Mesenchymal stem cell (in vitro differentiated cells and primary cell): ENCODE measurements around the gene APBA1.

Experiments used
- DNase-seq: peaks from one replicate; pipeline ENCODE4 v3.0.0-alpha.2; 2013
- H2AFZ ChIP-seq: one replicate; pipeline ENCODE4 v1.6.1; 2013; ENCODE audit warnings: low read depth, mild to moderate bottlenecking, control low read depth, inconsistent platforms, low read length, moderate library complexity
- H2AK5ac ChIP-seq: 2 replicates; pipeline ENCODE4 v1.6.1; 2013; ENCODE audit warnings: low read length, moderate library complexity, mild to moderate bottlenecking, inconsistent platforms; ENCODE audit not compliant: severe bottlenecking
- H2BK120ac ChIP-seq: one replicate; pipeline ENCODE4 v1.6.1; 2013; ENCODE audit warnings: low read depth, mild to moderate bottlenecking, inconsistent platforms, low read length, moderate library complexity
- H2BK12ac ChIP-seq, 2 experiments: one replicate each; pipeline ENCODE4 v1.6.1; 2013; ENCODE audit warnings: inconsistent platforms in 2 of 2, low read length in 2 of 2, mild to moderate bottlenecking in 2 of 2, moderate library complexity in 2 of 2, control low read depth in 1 of 2
- H2BK15ac ChIP-seq: one replicate; pipeline ENCODE4 v1.6.1; 2013; ENCODE audit warnings: mild to moderate bottlenecking, low read depth, inconsistent platforms; ENCODE audit not compliant: poor library complexity, severe bottlenecking
- H2BK5ac ChIP-seq: 2 replicates; pipeline ENCODE4 v1.6.1; 2013; ENCODE audit warnings: low read depth, mild to moderate bottlenecking, low read length, control low read depth, inconsistent platforms; ENCODE audit not compliant: poor library complexity, severe bottlenecking
- H3K14ac ChIP-seq, 2 experiments: one replicate each; pipeline ENCODE4 v1.6.1; 2013; ENCODE audit warnings: inconsistent platforms in 2 of 2, low read length in 2 of 2, control low read depth in 1 of 2, mild to moderate bottlenecking in 1 of 2, moderate library complexity in 1 of 2
- H3K18ac ChIP-seq, 2 experiments: one replicate each; pipeline ENCODE4 v1.6.1; 2013; ENCODE audit warnings: inconsistent platforms in 2 of 2, low read length in 2 of 2, control low read depth in 1 of 2, low read depth in 1 of 2, mild to moderate bottlenecking in 1 of 2
- H3K23ac ChIP-seq, 2 experiments: one replicate each; pipeline ENCODE4 v1.6.1; 2013; ENCODE audit warnings: inconsistent platforms in 2 of 2, low read length in 2 of 2, mild to moderate bottlenecking in 2 of 2, moderate library complexity in 2 of 2, control low read depth in 1 of 2
- H3K27ac ChIP-seq: 2 replicates; pipeline ENCODE4 v1.5.1; 2013; ENCODE audit warnings: mild to moderate bottlenecking, moderate library complexity, low read length, control low read depth, inconsistent platforms; ENCODE audit not compliant: poor library complexity, severe bottlenecking
- H3K27me3 ChIP-seq, 2 experiments: 2 replicates each; pipeline versions ENCODE4 v1.6.1 to v1.7.0; 2013; ENCODE audit warnings: low read length in 2 of 2, mild to moderate bottlenecking in 2 of 2, moderate library complexity in 2 of 2, control low read depth in 1 of 2, inconsistent platforms in 1 of 2; ENCODE audit not compliant: control insufficient read depth in 1 of 2, insufficient read depth in 1 of 2
- H3K36me3 ChIP-seq, 2 experiments: 2 replicates each; pipeline versions ENCODE4 v1.6.1 to v1.7.0; 2013; ENCODE audit warnings: low read length in 2 of 2, control low read depth in 1 of 2, inconsistent platforms in 1 of 2, low read depth in 1 of 2, mild to moderate bottlenecking in 1 of 2; ENCODE audit not compliant: insufficient read depth in 2 of 2, control insufficient read depth in 1 of 2
- H3K4ac ChIP-seq, 2 experiments: one replicate each; pipeline ENCODE4 v1.6.1; 2013; ENCODE audit warnings: inconsistent platforms in 2 of 2, low read length in 2 of 2, mild to moderate bottlenecking in 2 of 2, moderate library complexity in 2 of 2, control low read depth in 1 of 2, low read depth in 1 of 2
- H3K4me1 ChIP-seq: 2 replicates; pipeline ENCODE4 v1.6.1; 2013; ENCODE audit warnings: low read depth, low read length, control low read depth; ENCODE audit not compliant: control insufficient read depth, insufficient read depth
- H3K4me2 ChIP-seq: 2 replicates; pipeline ENCODE4 v1.6.1; 2013; ENCODE audit warnings: low read length, mild to moderate bottlenecking, inconsistent platforms; ENCODE audit not compliant: poor library complexity, severe bottlenecking
- H3K4me3 ChIP-seq, 2 experiments: 2 replicates each; pipeline versions ENCODE4 v1.5.1 to v1.7.0; 2013; ENCODE audit warnings: low read length in 2 of 2, mild to moderate bottlenecking in 2 of 2, control low read depth in 1 of 2, low read depth in 1 of 2; ENCODE audit not compliant: insufficient read depth in 1 of 2
- H3K79me1 ChIP-seq: replicated peaks from 2 replicates; pipeline ENCODE4 v1.6.1; 2013; ENCODE audit warnings: mild to moderate bottlenecking, control low read depth, low read length, inconsistent platforms; ENCODE audit not compliant: poor library complexity, severe bottlenecking
- H3K9ac ChIP-seq: 2 replicates; pipeline ENCODE4 v1.7.0; 2013; ENCODE audit warnings: mild to moderate bottlenecking, low read length, moderate library complexity
- H3K9me3 ChIP-seq: 2 replicates; pipeline ENCODE4 v1.7.0; 2013; ENCODE audit warnings: mild to moderate bottlenecking, low read length; ENCODE audit not compliant: control insufficient read depth
- H4K8ac ChIP-seq: one replicate; pipeline ENCODE4 v1.6.1; 2013; ENCODE audit warnings: inconsistent platforms, mild to moderate bottlenecking, low read length, moderate library complexity
- H4K91ac ChIP-seq: one replicate; pipeline ENCODE4 v1.6.1; 2013; ENCODE audit warnings: mild to moderate bottlenecking, low read length, inconsistent platforms
- WGBS: methylation state at CpG from one replicate; pipeline ENCODE4 v1.1.7; 2013; ENCODE audit warnings: mixed read lengths; 5-methylcytosine and 5-hydroxymethylcytosine counted together

The APBA1 gene

DNA sequence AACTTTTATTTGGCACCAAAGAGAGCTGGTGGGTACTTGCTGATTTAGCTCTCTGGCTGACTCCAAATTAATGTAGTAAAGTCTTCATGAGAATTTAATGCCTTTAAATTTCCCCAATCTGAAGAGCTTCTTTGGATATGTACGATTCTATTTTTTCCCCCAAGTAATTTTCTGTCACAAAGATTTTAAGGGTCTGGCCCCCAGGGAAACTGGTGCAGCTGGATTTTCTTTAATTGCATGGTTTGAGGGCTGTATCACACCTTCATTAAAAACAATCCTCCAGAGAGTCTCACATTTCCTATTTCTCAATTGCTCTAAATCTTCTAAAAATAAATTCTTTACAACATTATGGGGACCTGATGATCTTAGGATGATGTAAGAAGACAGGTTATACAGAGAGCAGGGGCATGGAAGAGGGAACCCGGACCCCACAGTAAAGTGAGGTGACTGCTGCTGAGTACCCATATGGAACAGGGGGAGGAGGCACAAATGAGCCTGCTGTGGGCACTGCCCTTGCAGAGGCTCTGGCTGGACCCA is 188.2 kb downstream of the APBA1 start:
- H3K4me3 ChIP-seq = no peak overlapping the region
- no peaks in the 10 kb centered on the region for H3K9me3 ChIP-seq
- H3K23ac ChIP-seq = no peak overlapping the region
- no peak overlapping the region for H2AK5ac ChIP-seq
- no peak overlapping the region for H2AFZ ChIP-seq
- no peak overlapping the region for H3K14ac ChIP-seq
- H3K79me1 ChIP-seq = no peaks in the 10 kb centered on the region
- peaks cover 0 to 3% of the 10 kb centered on the region in 2 experiments for H3K27me3 ChIP-seq
- no peak overlapping the region for H3K18ac ChIP-seq
- no peak overlapping the region for H3K27ac ChIP-seq
- no peaks in the 10 kb centered on the region for H3K36me3 ChIP-seq
- no peak for DNase-seq
- H2BK5ac ChIP-seq = no peak overlapping the region
- H2BK120ac ChIP-seq = no peak overlapping the region
- peaks cover 5% of the 10 kb centered on the region for H3K4me1 ChIP-seq
- no peak overlapping the region for H2BK12ac ChIP-seq
- H4K8ac ChIP-seq = no peak overlapping the region
- H4K91ac ChIP-seq = no peak overlapping the region
- WGBS = 100% methylated on average over 1 of the region's 2 CpGs
- no peak overlapping the region for H3K4me2 ChIP-seq
- no peak overlapping the region for H3K9ac ChIP-seq
- H3K4ac ChIP-seq = no peak overlapping the region
- H2BK15ac ChIP-seq = no peak overlapping the region

GRCh38 chr9:69476797-69477196 is 195.4 kb downstream of the APBA1 start:
- Histone ChIP-seq H3K4ac (no peak overlapping the region), H2AFZ (no peak overlapping the region), H3K18ac (no peak overlapping the region), H4K8ac (no peak overlapping the region), H3K27ac (no peak overlapping the region), H3K36me3 (no peaks in the 10 kb centered on the region), H2BK12ac (no peak overlapping the region), H3K79me1 (peaks cover 2% of the 10 kb centered on the region), H3K4me2 (no peak overlapping the region), H3K9ac (no peak overlapping the region), H3K4me1 (no peaks in the 10 kb centered on the region), H3K14ac (no peak overlapping the region), H2BK120ac (no peak overlapping the region), H3K9me3 (no peaks in the 10 kb centered on the region), H4K91ac (no peak overlapping the region), H2AK5ac (no peak overlapping the region), H2BK5ac (no peak overlapping the region), H2BK15ac (no peak overlapping the region), H3K23ac (peak overlapping the region in 1 of 2 experiments; percentile 52), H3K4me3 (no peak overlapping the region), H3K27me3 (no peaks in the 10 kb centered on the region)
- DNase-seq = no peak
- WGBS = 84% methylated on average over 6 of the region's 7 CpGs

- Histone ChIP-seq H3K18ac (no peak overlapping the region), H3K27me3 (no peaks in the 10 kb centered on the region), H3K9ac (no peak overlapping the region), H3K9me3 (no peaks in the 10 kb centered on the region), H4K8ac (no peak overlapping the region), H3K4ac (no peak overlapping the region), H2BK5ac (no peak overlapping the region), H2AFZ (no peak overlapping the region), H3K4me2 (no peak overlapping the region), H2AK5ac (no peak overlapping the region), H3K4me1 (no peaks in the 10 kb centered on the region), H2BK15ac (no peak overlapping the region), H2BK120ac (no peak overlapping the region), H3K23ac (no peak overlapping the region), H2BK12ac (no peak overlapping the region), H3K4me3 (no peak overlapping the region), H3K27ac (no peak overlapping the region), H4K91ac (no peak overlapping the region), H3K14ac (no peak overlapping the region), H3K36me3 (no peaks in the 10 kb centered on the region), H3K79me1 (peaks cover 2% of the 10 kb centered on the region)
- 56% methylated on average over 5 of the region's 6 CpGs for WGBS
- DNase-seq = no peak
These were observed 196.2 kb downstream of the APBA1 start for GRCh38 chr9:69476016-69476415.

GRCh38 chr9:69474821-69475220 is 197.3 kb downstream of the APBA1 start:
- no peak overlapping the region for H3K23ac ChIP-seq
- H3K4me3 ChIP-seq = no peak overlapping the region
- H3K4me1 ChIP-seq = no peaks in the 10 kb centered on the region
- no peak overlapping the region for H3K4ac ChIP-seq
- no peaks in the 10 kb centered on the region for H3K36me3 ChIP-seq
- H4K91ac ChIP-seq = no peak overlapping the region
- H2AFZ ChIP-seq = no peak overlapping the region
- no peak overlapping the region for H3K4me2 ChIP-seq
- no peak overlapping the region for H2BK5ac ChIP-seq
- H3K27me3 ChIP-seq = no peaks in the 10 kb centered on the region
- peaks cover 2% of the 10 kb centered on the region for H3K79me1 ChIP-seq
- WGBS = 90% methylated on average over 4 of the region's 4 CpGs
- H3K27ac ChIP-seq = no peak overlapping the region
- no peak overlapping the region for H3K14ac ChIP-seq
- no peak overlapping the region for H3K9ac ChIP-seq
- no peak overlapping the region for H2BK120ac ChIP-seq
- DNase-seq = no peak
- H4K8ac ChIP-seq = no peak overlapping the region
- H2AK5ac ChIP-seq = no peak overlapping the region
- H3K9me3 ChIP-seq = no peaks in the 10 kb centered on the region
- no peak overlapping the region for H3K18ac ChIP-seq
- H2BK12ac ChIP-seq = no peak overlapping the region
- H2BK15ac ChIP-seq = no peak overlapping the region
